ENCODE measurements around the gene RAB30.
A peak's percentile ranks its signal among the peaks of the same experiment; 100 is the strongest.

The RAB30 gene

GRCh38 chr11:83007909-83008580 is 63.7 kb downstream of the RAB30 start:
- peak; percentile 94 for DNase-seq

GRCh38 chr11:83007477-83007876 is 64.2 kb downstream of the RAB30 start:
- peak; percentile 68 for DNase-seq

- DNase-seq, result peak; percentile 44
These were observed 64.8 kb downstream of the RAB30 start for GRCh38 chr11:83006877-83007330.

DNA sequence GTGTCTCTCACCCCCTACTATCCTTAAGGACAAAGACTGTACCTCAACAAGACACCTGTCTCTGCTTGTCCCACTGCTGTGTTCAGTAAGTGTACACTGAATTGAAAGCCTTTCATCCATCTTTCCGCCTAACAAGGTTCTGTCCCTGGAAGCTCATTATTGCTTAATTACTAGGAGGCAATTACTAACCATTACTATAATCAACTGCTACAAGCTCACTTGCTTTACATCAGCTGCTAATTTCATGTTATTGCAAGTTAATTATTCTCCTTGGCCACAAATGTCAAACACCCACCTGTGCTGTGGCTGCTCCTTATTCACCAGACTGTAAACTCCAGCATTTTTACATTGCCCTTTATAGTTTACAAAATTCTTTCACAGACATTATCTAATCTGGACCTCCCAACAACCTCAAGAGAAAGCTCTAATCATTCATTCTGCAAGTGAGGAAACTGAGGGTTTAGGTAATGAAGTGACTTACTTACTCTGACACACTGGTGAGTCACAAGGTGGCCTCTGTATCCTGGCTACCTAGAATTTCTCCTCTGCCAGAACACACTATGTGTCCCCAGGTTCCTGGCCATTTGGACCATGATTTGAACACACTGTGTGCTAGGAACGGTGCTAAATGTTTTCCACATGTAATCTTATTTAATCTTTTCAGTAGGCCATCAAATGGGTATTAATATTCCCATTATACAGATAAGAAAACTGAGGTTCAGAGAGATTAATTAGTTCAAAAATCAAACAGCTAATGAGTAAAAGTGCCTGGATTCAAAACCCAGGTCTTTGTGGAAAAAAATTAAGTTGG is 66.7 kb downstream of the RAB30 start:
- DNase-seq, result no peak

DNA sequence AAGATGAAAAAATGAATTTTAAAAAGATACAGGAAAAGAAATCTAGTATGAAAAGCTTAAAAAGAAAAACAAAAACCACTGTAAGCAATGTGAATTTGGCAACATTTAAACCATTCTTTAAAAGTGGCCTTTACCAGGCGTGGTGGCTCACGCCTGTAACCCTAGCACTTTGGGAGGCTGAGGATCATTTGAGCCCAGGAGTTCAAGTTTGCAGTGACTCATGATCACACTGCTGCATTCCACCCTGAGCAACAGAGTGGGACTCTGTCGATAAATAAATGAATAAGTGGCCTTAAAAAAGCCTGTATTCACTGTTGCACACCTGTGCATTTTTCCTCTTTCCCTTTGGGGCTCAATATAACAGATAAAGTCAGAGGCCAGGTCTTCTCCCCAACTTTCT is 69.2 kb downstream of the RAB30 start:
- DNase-seq, result no peak

GRCh38 chr11:83002053-83002452 is 69.6 kb downstream of the RAB30 start:
- DNase-seq, result no peak

- DNase-seq, result no peak
These were observed 71.3 kb downstream of the RAB30 start for GRCh38 chr11:83000381-83000780.

DNA sequence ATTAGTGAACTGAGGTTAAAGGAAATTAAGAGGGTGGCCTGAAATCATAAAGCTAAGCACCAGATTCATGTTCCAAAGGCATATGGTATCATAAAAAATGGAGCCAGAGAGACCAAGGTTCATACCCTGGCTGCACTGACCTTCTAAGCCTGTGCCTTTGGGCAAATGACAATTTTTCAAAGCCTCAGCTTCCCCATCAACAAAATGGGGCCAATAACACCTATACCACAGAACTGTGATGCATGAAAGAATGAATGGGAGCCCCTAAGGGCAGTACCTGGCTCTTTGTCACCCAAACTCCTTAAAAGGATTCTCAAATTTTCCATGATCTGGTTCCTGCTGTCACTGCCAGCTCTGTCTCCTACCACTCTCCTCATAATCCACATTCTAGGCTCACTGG is 72.5 kb downstream of the RAB30 start:
- DNase-seq, result no peak

- DNase-seq, result no peak
These were observed 73.0 kb downstream of the RAB30 start for GRCh38 chr11:82998697-82999096.

DNA sequence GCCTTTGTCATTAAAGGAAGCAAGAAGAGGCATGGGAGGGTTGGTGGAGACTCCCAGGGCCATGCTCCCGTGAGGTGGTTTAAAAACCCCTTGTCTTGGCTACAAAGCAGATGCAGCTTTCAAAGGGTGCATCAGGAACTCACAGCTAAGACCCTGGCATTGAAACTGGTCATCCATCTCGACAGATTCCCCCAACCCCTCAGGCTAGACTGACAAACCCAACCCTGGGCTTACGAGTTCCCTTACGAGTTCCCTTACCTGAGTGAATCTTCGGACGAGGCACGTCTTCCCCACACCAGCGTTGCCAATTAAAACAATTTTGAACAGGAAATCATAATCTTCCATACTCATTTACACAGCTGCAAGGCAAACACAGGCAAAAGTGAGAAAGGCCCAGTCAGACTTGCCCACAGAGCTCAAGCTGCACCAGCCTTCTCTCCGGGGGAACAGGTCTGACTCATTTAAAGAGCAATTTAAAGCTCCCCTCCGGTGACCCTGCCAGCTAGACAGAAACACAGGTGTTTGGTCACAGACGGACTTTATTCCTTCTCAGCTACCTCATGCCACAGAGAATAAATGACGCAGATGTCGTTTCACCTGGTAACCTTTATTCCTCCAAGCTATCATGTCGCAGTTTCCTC is 74.6 kb downstream of the RAB30 start:
- peak; percentile 93 for DNase-seq

DNA sequence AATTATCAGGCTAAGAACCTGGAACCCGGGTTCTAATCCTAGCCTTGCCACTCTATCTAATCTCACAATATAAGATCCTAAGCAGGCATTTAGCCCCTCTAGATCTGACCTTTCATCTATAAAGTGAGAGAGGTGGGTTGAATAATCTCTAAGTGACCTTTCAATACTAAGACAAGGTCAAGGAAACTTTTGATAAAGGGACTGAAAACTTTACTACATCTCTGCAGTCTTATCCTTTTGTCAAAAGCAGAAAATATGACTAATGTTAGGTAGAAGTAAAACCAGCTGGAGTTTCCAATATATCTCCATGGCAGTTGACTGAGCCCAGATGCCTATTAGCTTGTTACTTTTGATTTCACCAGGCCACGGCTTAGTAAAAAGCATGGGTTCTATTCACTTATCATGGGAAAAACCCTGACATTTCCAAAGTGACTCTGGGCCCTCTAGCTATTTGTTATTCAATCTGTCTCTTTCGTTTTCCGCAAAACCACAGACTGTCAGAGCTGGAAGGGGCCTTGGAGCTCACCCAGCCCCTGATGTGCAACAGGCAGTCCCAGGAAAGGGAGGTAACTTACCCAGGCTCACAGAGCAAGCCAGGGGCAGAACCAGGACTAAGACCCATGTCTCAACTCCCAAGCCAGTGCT is 75.8 kb downstream of the RAB30 start:
- no peak for DNase-seq

- no peak for DNase-seq
These were observed 76.5 kb downstream of the RAB30 start for GRCh38 chr11:82995235-82995634.

GRCh38 chr11:82994604-82995230 is 77.0 kb downstream of the RAB30 start:
- DNase-seq, result no peak

DNA sequence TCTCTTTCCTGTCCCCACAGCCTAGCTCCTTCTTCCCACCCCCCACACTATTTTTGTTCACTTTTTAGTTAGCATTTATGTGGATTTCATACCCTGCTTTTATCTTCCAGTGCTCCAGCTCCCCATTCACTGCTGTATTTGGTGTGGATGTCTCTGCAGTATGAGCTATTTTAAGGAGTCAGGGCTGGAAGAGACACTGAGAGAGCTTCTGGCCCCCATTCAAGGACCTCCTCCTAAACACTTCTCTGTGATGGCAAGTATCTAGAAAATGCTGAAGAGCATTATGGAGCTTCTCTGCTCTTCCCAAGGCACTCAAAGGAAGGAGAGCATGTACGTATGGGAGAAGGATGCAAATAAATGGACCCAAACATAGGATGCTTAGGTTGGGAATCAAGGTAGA is 79.5 kb downstream of the RAB30 start:
- no peak for DNase-seq

GRCh38 chr11:82989628-82990404 is 81.9 kb downstream of the RAB30 start:
- DNase-seq, result peak; percentile 94

- DNase-seq, result peak; percentile 99
These were observed 82.6 kb downstream of the RAB30 start for GRCh38 chr11:82988936-82989627.

- DNase-seq, result no peak
These were observed 83.7 kb downstream of the RAB30 start for GRCh38 chr11:82987997-82988396.

DNA sequence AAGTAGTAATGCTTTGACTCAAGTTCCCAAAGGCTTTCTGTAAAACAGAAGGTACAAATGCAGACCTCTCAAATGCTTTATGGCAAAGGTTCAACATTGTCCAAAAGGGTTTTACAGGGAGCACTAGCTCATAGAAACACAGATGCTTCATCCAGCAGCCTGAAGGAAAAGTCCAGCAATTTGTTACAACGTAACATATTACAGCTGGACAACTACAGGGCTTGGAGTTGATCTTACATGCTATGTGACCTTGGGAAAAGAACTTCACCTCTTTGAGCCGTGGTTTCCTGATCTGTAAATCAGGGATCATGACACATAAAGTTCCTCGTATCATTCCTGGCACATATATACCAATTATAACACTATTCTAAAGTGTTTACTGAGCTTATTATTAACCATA is 85.3 kb downstream of the RAB30 start:
- DNase-seq, result no peak

DNA sequence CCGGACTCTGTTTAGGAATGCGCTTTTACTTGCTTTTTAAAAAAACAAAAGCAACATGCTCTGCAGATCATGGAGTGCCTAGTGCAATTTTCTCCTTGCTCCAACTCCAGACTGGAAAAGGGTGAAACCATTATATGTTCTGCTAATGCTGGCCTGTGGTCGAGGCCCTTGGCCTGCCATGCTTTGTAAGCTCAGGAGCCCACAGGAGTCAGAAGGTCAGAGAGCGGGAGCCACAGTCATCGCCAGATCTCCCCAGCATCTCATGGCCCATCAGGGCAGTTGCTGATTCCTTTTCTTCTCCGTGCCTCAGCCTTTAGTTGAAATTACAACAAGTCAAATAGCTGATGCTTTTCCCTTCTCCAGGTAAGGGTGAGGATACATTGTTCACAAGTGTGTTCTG is 89.8 kb downstream of the RAB30 start:
- no peak for DNase-seq

- DNase-seq, result no peak
These were observed 90.8 kb downstream of the RAB30 start for GRCh38 chr11:82980947-82981346.

DNA sequence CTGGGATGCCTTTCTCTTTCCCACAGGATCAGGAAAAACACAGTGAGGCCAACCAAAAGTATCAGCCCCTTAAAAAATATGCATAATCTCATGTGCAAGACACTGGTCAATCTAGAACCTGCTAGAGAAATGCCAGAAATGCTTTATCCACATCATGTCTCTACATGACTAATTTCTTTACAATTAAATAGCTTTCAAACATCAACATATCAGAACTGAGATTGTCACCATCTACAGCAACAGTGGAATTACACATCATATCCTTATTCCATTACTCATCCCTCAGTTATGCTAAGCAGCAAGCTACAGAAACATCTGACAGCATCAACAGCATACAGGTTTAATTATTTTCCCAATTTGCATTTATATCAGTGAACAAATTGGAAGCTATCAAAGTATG is 91.4 kb downstream of the RAB30 start:
- DNase-seq, result no peak
